ENCODE results near the gene IFT122.

Gene IFT122

DNA sequence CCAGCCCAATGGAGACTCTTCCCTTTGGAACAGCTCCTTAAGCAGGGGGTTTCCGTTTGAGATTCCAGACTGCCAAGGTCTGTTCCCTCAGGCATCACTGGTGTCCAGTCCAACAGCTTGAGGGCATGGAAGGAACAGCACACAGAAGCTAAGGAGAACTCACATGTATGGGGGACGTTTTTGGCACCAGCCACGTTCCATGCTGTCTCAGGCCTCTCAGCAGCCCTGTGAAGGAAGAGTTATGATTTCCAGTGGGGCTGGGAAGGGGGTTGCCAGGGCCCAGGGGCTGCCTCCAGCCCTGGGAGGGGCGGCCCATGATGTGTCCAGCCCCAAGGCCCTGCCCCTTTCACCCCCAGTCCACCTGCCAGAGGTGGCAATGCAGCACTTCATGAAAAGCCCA lies 80.9 kb downstream of the IFT122 start:
- Histone ChIP-seq H3K27ac (no peak overlapping the region), H2AFZ (no peak overlapping the region), H3K4me2 (ENCODE audit: low read length) (no peak overlapping the region), H3K9ac (no peak overlapping the region), H3K4me1 (no peaks in the 10 kb centered on the region), H3K36me3 (ENCODE audit: control insufficient read depth, insufficient read depth, low read length) (no peaks in the 10 kb centered on the region), H3K27me3 (ENCODE audit: control insufficient read depth, insufficient read depth, low read length) (no peaks in the 10 kb centered on the region), H3K79me2 (no peaks in the 10 kb centered on the region), H3K4me3 (ENCODE audit: low read depth, low read length) (no peak overlapping the region), H3K9me3 (ENCODE audit: control insufficient read depth, low read length) (no peaks in the 10 kb centered on the region)
- TF ChIP-seq, protein P1, sequence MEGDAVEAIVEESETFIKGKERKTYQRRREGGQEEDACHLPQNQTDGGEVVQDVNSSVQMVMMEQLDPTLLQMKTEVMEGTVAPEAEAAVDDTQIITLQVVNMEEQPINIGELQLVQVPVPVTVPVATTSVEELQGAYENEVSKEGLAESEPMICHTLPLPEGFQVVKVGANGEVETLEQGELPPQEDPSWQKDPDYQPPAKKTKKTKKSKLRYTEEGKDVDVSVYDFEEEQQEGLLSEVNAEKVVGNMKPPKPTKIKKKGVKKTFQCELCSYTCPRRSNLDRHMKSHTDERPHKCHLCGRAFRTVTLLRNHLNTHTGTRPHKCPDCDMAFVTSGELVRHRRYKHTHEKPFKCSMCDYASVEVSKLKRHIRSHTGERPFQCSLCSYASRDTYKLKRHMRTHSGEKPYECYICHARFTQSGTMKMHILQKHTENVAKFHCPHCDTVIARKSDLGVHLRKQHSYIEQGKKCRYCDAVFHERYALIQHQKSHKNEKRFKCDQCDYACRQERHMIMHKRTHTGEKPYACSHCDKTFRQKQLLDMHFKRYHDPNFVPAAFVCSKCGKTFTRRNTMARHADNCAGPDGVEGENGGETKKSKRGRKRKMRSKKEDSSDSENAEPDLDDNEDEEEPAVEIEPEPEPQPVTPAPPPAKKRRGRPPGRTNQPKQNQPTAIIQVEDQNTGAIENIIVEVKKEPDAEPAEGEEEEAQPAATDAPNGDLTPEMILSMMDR (IDR thresholded peaks at IDR 0.05), result no peak

DNA sequence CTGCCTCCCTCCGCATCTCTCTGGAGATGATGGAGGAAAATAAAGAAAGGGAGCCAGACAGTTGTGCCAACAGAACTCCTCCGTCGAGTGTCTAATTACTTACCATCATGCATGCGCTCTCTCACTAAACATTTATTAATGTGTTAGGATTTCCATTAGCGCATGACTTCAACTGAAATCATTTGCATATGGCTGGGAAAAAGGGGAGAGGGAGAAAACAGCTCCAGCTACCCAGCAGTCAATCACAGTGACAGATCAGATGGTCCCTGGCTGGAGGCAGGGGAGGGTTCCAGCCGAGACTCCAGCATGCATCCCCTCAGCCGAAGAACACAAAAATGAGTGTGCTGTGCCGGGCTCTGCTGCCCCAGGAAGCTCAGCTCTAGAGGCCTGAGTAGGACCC lies 81.6 kb downstream of the IFT122 start:
- H3K4me1 ChIP-seq, result no peaks in the 10 kb centered on the region
- H3K9ac ChIP-seq, result no peak overlapping the region
- TF ChIP-seq, protein P1 (IDR thresholded peaks at IDR 0.05), result no peak
- no peak overlapping the region for H3K27ac ChIP-seq
- no peak overlapping the region for H3K4me2 ChIP-seq (ENCODE audit: low read length)
- H3K4me3 ChIP-seq (ENCODE audit: low read depth, low read length), result no peak overlapping the region
- H3K27me3 ChIP-seq (ENCODE audit: control insufficient read depth, insufficient read depth, low read length), result no peaks in the 10 kb centered on the region
- no peaks in the 10 kb centered on the region for H3K36me3 ChIP-seq (ENCODE audit: control insufficient read depth, insufficient read depth, low read length)
- H2AFZ ChIP-seq, result no peak overlapping the region
- H3K9me3 ChIP-seq (ENCODE audit: control insufficient read depth, low read length), result no peaks in the 10 kb centered on the region
- no peaks in the 10 kb centered on the region for H3K79me2 ChIP-seq

DNA sequence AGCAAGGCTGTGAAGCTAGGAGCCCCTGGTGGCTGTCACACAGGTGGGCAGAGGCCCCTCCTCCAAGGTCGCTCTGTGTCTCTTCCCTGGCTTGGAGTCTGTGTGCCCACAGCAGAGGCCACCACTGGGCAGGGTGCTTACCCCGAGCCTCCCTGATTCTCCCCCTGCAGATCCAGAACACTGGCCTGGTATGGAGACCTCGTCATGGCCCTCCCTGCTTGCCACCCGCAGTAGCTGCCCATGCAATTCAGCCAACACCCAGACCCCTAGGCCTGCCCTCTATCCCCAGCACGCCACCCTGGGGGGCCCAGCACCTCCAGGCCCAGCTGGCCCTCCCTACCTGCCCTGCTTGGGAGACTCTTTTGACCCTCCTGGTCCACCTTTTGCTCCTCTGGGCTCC lies 82.9 kb downstream of the IFT122 start:
- no peak overlapping the region for H3K27ac ChIP-seq
- H3K9ac ChIP-seq, result no peak overlapping the region
- no peaks in the 10 kb centered on the region for H3K79me2 ChIP-seq
- H3K27me3 ChIP-seq (ENCODE audit: control insufficient read depth, insufficient read depth, low read length), result no peaks in the 10 kb centered on the region
- no peak overlapping the region for H2AFZ ChIP-seq
- H3K9me3 ChIP-seq (ENCODE audit: control insufficient read depth, low read length), result no peaks in the 10 kb centered on the region
- TF ChIP-seq, protein P1 (IDR thresholded peaks at IDR 0.05), result no peak
- no peak overlapping the region for H3K4me3 ChIP-seq (ENCODE audit: low read depth, low read length)
- no peaks in the 10 kb centered on the region for H3K36me3 ChIP-seq (ENCODE audit: control insufficient read depth, insufficient read depth, low read length)
- H3K4me2 ChIP-seq (ENCODE audit: low read length), result no peak overlapping the region
- no peaks in the 10 kb centered on the region for H3K4me1 ChIP-seq

DNA sequence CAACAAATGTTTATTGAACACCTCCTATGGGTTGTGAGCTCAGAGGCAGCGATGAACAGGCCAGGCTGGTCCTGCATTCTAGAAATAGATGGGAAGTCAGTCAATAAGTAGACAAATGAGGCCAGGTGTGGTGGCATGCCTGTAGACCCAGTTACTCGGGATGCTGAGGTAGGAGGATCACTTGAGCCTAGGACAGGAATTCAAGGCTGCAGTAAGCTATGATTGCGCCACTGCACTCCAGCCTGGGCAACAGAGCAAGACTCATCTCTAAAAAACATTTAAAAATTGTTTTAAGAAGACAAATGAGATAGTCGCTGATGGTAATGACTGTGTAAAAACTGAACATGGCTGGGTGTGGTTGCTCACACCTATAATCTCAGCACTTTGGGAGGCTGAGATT lies 84.1 kb downstream of the IFT122 start:
- H3K27ac ChIP-seq, result no peak overlapping the region
- H3K36me3 ChIP-seq (ENCODE audit: control insufficient read depth, insufficient read depth, low read length), result no peaks in the 10 kb centered on the region
- no peak overlapping the region for H3K4me3 ChIP-seq (ENCODE audit: low read depth, low read length)
- no peaks in the 10 kb centered on the region for H3K27me3 ChIP-seq (ENCODE audit: control insufficient read depth, insufficient read depth, low read length)
- H3K9me3 ChIP-seq (ENCODE audit: control insufficient read depth, low read length), result no peaks in the 10 kb centered on the region
- no peaks in the 10 kb centered on the region for H3K4me1 ChIP-seq
- H3K9ac ChIP-seq, result no peak overlapping the region
- H2AFZ ChIP-seq, result no peak overlapping the region
- TF ChIP-seq, protein P1 (IDR thresholded peaks at IDR 0.05), result no peak
- H3K79me2 ChIP-seq, result no peaks in the 10 kb centered on the region
- H3K4me2 ChIP-seq (ENCODE audit: low read length), result no peak overlapping the region

DNA sequence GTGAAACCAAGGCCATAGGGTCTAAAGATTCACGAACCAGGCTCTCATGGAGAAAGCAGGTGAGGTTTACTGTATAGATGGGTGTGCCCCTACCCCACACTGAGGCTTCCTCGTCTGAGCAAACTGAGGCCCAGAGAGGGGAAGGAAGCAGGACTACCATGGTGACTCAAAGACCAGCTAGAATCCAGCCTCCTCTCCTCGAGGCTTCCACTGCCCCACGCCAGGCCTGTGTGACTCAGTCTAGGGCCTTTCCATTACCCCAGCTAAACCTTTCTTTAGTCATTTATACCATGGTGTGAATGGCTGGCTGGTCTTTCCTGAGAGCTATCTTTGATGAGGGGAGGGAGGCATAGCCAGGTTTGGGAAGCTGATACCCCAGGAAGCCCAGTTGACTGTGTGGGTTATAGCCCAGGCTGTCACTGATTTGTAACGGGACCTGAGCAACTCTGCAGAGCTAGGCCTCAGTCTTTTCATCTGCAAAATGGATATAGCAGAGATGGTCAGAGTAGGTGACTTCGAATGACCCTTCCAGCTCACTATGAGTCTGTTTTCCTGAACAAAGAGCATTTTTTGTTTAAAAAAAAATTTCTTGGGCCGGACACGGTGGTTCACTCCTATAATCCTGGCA lies 85.4 kb downstream of the IFT122 start:
- Histone ChIP-seq H3K27me3 (ENCODE audit: control insufficient read depth, insufficient read depth, low read length) (no peaks in the 10 kb centered on the region), H3K9me3 (ENCODE audit: control insufficient read depth, low read length) (no peaks in the 10 kb centered on the region), H3K4me2 (ENCODE audit: low read length) (no peak overlapping the region), H3K4me3 (ENCODE audit: low read depth, low read length) (no peak overlapping the region), H3K79me2 (no peaks in the 10 kb centered on the region), H3K4me1 (no peaks in the 10 kb centered on the region), H3K27ac (no peak overlapping the region), H3K36me3 (ENCODE audit: control insufficient read depth, insufficient read depth, low read length) (no peaks in the 10 kb centered on the region), H2AFZ (no peak overlapping the region), H3K9ac (no peak overlapping the region)
- TF ChIP-seq, protein P1 (IDR thresholded peaks at IDR 0.05), result no peak

Measured in parathyroid adenoma (tissue), 2 donors.